ENCODE data around the gene DNASE1L1.

The DNASE1L1 gene

DNA sequence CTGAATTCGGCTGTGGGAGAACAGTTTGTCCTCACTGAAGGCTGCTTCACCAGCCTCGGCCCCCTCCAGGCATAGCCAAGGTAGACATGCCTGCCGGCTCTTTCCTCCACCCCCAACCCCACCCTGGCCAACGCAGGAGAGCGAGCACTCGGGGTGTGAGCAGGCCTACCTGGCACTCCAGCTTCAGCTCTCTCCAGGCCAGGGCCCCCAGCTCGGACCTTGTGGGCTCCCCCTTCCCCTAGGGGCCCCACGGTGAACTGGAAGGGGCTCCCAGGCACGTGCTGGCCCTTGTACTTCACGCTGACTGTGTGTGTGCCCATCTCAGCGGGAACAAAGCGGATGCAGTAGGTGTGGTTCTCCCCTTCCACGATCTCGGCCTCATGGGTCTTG is 57.0 kb downstream of the DNASE1L1 start:
- no peak for DNase-seq
